Hepatocyte (in vitro differentiated cells): ENCODE measurements around the gene FADS1. TPM values are rescaled to one million over a fixed set of nuclear protein-coding genes. Genes with fewer than 3 reads are reported as not detected.
A peak's percentile ranks its signal among the peaks of the same experiment; 100 is the strongest.

Source experiments
- DNase-seq: peaks from one replicate; pipeline ENCODE4 v3.0.0-alpha.2; 2016; ENCODE audit warnings: low spot score
- H2AFZ ChIP-seq: fragments of 200-600 bp; sonication (generic); 2 replicates; pipeline ENCODE4 v1.6.0; 2016; ENCODE audit warnings: antibody characterized with exemption, mild to moderate bottlenecking
- H3K27ac ChIP-seq: fragments of 200-600 bp; sonication (generic); 2 replicates; pipeline ENCODE4 v1.5.1; 2016; ENCODE audit warnings: mild to moderate bottlenecking
- H3K27me3 ChIP-seq: fragments of 200-600 bp; sonication (generic); 2 replicates; pipeline ENCODE4 v1.6.1; 2016
- H3K36me3 ChIP-seq: fragments of 200-600 bp; sonication (generic); replicated peaks from 2 replicates; pipeline ENCODE4 v1.5.1; 2016; ENCODE audit warnings: low read depth; ENCODE audit not compliant: insufficient read depth
- H3K4me1 ChIP-seq: fragments of 200-600 bp; sonication (generic); 2 replicates; pipeline ENCODE4 v1.5.1; 2016; ENCODE audit warnings: mild to moderate bottlenecking, moderate library complexity; ENCODE audit not compliant: insufficient read depth
- H3K4me2 ChIP-seq: fragments of 200-600 bp; sonication (generic); 2 replicates; pipeline ENCODE4 v1.6.0; 2016
- H3K4me3 ChIP-seq: fragments of 200-600 bp; sonication (generic); 2 replicates; pipeline ENCODE4 v1.5.1; 2016; ENCODE audit warnings: mild to moderate bottlenecking
- H3K79me2 ChIP-seq: fragments of 200-600 bp; sonication (generic); 2 replicates; pipeline ENCODE4 v1.6.0; 2017; ENCODE audit warnings: mild to moderate bottlenecking
- H3K9me2 ChIP-seq: fragments of 200-600 bp; sonication (generic); replicated peaks from 2 replicates; pipeline ENCODE4 v1.6.0; 2017; ENCODE audit warnings: mild to moderate bottlenecking; ENCODE audit not compliant: insufficient read depth
- H3K9me3 ChIP-seq: fragments of 200-600 bp; sonication (generic); 2 replicates; pipeline ENCODE4 v1.5.1; 2016; ENCODE audit warnings: low read depth, mild to moderate bottlenecking
- H4K20me1 ChIP-seq: fragments of 200-600 bp; sonication (generic); 2 replicates; pipeline ENCODE4 v1.6.0; 2016; ENCODE audit warnings: mild to moderate bottlenecking; ENCODE audit not compliant: insufficient read depth, poor library complexity, severe bottlenecking
- EZH2 ChIP-seq: fragments of 200-600 bp; sonication (generic); IDR thresholded peaks from 2 replicates; pipeline ENCODE4 v1.6.1; 2016; ENCODE audit warnings: antibody characterized with exemption, mild to moderate bottlenecking, borderline replicate concordance
- EZH2phosphoT487 ChIP-seq: fragments of 200-600 bp; sonication (generic); IDR thresholded peaks from one replicate; pipeline ENCODE4 v1.6.1; 2018; ENCODE audit warnings: antibody characterized with exemption, mild to moderate bottlenecking, low read depth, moderate library complexity; ENCODE audit not compliant: unreplicated experiment, severe bottlenecking
- WGBS: methylation state at CpG from one replicate; pipeline ENCODE4 v1.1.6; 2016; ENCODE audit warnings: low lambda C conversion rate; ENCODE audit errors: missing lambda C conversion rate; 5-methylcytosine and 5-hydroxymethylcytosine counted together
- polyA plus RNA-seq: library from polyadenylated mRNA; unstranded; fragments of >200 nt; fragmentation: Nextera tagmentation; extraction: Ambion mirVana; gene quantifications from 2 replicates; pipeline ENCODE4 v1.2.1, GENCODE V29; 2016
- total RNA-seq: library from RNA; depleted of rRNA; stranded (reverse); fragments of >200 nt; gene quantifications from 2 replicates; pipeline ENCODE4 v1.2.3, GENCODE V29; 2014
- TF ChIP-seq, protein P1 (sequence below): fragments of 200-600 bp; sonication (generic); IDR thresholded peaks from 2 replicates; pipeline ENCODE4 v1.5.1; 2016; ENCODE audit warnings: antibody characterized with exemption, mild to moderate bottlenecking; ENCODE audit not compliant: poor library complexity

Gene FADS1
- total and polyA plus RNA-seq, 2 experiments from 2014 or later = 151 to 230 TPM

DNA sequence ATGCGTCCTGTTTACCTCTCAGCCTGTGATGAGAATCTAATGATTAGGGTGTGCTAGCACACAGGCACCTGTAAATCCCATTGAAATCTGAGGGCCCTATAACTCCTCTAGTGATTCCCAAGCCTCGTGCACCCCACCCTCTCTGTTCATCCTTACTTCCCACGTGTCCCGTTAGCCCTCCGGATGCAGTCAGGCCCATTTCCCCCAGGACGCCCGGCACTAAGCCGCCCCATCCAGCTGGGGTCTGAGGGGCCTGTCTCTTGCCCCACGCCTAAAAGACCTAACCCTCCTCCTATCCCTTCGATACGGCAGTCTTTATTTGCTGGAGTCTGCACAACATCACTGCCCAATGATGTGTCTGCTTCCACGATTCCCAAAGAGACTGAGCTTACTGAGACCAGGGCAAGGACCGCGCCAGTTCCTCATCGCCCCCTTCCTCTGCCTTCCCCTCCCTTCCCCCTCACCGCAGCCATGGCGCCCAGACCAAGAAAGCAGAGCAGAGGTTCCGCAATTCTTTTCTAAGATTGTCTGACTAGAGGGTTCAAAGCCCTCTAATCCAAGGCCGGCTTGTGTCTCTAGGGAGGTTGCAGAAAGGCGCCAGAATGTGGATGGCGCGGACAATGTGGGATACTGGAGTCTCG lies 10.2 kb upstream of the FADS1 start:
- Histone ChIP-seq H3K79me2 (peaks cover 38% of the 10 kb centered on the region), H3K27ac (peak overlapping the region; percentile 98), H3K36me3 (no peaks in the 10 kb centered on the region), H3K4me2 (peak overlapping the region; percentile 93), H3K9me3 (no peaks in the 10 kb centered on the region), H3K27me3 (no peaks in the 10 kb centered on the region), H2AFZ (peak overlapping the region; percentile 44), H4K20me1 (peaks cover 26% of the 10 kb centered on the region), H3K4me3 (peak overlapping the region; percentile 95), H3K4me1 (peaks cover 26% of the 10 kb centered on the region), H3K9me2 (no peaks in the 10 kb centered on the region)
- no peak for DNase-seq
- 13% methylated on average over 23 of the region's 23 CpGs for WGBS
- TF ChIP-seq EZH2phosphoT487 (no peak), EZH2 (no peak)
- TF ChIP-seq, protein P1, sequence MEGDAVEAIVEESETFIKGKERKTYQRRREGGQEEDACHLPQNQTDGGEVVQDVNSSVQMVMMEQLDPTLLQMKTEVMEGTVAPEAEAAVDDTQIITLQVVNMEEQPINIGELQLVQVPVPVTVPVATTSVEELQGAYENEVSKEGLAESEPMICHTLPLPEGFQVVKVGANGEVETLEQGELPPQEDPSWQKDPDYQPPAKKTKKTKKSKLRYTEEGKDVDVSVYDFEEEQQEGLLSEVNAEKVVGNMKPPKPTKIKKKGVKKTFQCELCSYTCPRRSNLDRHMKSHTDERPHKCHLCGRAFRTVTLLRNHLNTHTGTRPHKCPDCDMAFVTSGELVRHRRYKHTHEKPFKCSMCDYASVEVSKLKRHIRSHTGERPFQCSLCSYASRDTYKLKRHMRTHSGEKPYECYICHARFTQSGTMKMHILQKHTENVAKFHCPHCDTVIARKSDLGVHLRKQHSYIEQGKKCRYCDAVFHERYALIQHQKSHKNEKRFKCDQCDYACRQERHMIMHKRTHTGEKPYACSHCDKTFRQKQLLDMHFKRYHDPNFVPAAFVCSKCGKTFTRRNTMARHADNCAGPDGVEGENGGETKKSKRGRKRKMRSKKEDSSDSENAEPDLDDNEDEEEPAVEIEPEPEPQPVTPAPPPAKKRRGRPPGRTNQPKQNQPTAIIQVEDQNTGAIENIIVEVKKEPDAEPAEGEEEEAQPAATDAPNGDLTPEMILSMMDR = no peak

DNA sequence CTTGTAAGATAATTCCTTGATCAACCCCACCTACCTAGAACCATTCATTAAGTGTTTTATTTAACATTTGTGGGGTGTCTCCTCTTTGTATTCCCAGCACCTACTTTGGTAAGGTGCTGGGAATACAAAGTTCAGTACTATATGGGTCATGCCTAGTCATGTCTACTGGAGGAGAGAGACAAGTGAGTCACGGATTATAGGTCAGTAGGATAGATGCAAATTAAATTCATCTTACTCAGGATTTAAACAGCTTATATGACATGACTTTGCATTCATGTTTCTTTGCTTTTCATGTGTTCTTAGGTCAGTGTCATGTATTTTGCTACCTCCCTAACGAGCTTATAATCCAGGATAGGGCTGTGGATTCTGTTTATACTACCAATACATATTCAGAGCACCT lies 3.4 kb upstream of the FADS1 start:
- TF ChIP-seq EZH2phosphoT487 = no peak
- TF ChIP-seq, protein P1 = no peak
- no peak for TF ChIP-seq EZH2

DNA sequence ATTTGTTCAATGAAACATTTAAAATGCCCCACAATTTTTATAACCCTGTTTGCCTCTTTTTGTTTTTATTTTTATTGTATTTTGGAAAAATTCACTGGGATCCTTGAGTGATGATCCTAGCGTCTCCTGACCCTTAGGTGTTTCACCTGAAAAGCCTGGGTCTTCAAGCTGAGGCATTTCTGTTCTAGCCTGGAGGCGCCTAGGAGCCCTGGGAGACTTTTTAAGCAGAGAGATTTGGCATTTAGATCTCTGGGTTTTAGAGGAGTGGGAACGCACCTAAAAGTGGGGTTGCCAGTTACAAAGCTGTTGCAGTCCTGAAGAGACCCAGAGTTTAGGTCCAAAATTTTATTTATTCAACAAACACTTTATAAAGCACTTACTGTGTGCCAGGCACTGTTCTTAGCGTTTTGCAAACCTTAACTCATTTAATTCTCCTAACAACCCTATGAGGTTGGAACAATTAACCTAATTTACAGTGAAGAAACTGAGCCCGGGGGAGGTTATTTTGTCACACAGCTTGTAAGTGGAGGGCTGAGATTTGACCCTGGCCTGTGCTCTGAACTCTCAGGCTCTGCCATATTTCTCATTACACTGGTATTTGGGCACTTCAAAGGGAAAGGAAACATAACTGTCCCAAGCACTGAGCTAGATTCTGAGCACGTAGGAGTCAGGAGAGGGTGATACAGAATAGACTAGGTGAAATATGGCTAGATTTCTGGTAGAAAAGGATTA lies 834 bp upstream of the FADS1 start:
- H3K9me3 ChIP-seq = no peaks in the 10 kb centered on the region
- WGBS = 50% methylated on average over 6 of the region's 6 CpGs
- H3K27ac ChIP-seq = peak overlapping the region; percentile 97
- DNase-seq = no peak
- H2AFZ ChIP-seq = peak overlapping the region; percentile 38
- TF ChIP-seq, protein P1 = no peak
- TF ChIP-seq EZH2 (no peak), EZH2phosphoT487 (no peak)
- peaks cover 33% of the 10 kb centered on the region for H3K79me2 ChIP-seq
- H3K4me1 ChIP-seq = peaks cover 20% of the 10 kb centered on the region
- no peaks in the 10 kb centered on the region for H3K36me3 ChIP-seq
- H3K27me3 ChIP-seq = no peaks in the 10 kb centered on the region
- peak overlapping the region; percentile 18 for H3K4me3 ChIP-seq
- no peaks in the 10 kb centered on the region for H3K9me2 ChIP-seq
- H4K20me1 ChIP-seq = no peaks in the 10 kb centered on the region
- peak overlapping the region; percentile 94 for H3K4me2 ChIP-seq

More for the DNA sequence above, 3.4 kb upstream of the FADS1 start:
- no peak overlapping the region for H2AFZ ChIP-seq
- H3K27ac ChIP-seq = peak overlapping the region; percentile 75
- peaks cover 17% of the 10 kb centered on the region for H3K79me2 ChIP-seq
- H3K4me1 ChIP-seq = peaks cover 10% of the 10 kb centered on the region
- H3K36me3 ChIP-seq = no peaks in the 10 kb centered on the region
- no peak overlapping the region for H3K4me2 ChIP-seq
- H4K20me1 ChIP-seq = no peaks in the 10 kb centered on the region
- H3K27me3 ChIP-seq = no peaks in the 10 kb centered on the region
- no peak for DNase-seq
- 94% methylated on average over 2 of the region's 2 CpGs for WGBS
- H3K9me3 ChIP-seq = no peaks in the 10 kb centered on the region
- no peak overlapping the region for H3K4me3 ChIP-seq
- H3K9me2 ChIP-seq = no peaks in the 10 kb centered on the region
